ENCODE results near the gene C12orf42.

Gene C12orf42

GRCh38 chr12:103282124-103282523 is 213.6 kb downstream of the C12orf42 start:
- H3K18ac ChIP-seq (ENCODE audit: low read depth in 1 of 2, low read length in 2 of 2), result no peak overlapping the region
- H2BK15ac ChIP-seq (ENCODE audit: low read depth, poor library complexity, severe bottlenecking), result no peak overlapping the region
- no peak overlapping the region for H2AFZ ChIP-seq (ENCODE audit: low read depth, low read length)
- 92% methylated on average over 1 of the region's 2 CpGs for WGBS
- H4K91ac ChIP-seq (ENCODE audit: low read length), result no peak overlapping the region
- H4K8ac ChIP-seq (ENCODE audit: low read length), result no peak overlapping the region
- no peak overlapping the region for H2BK120ac ChIP-seq (ENCODE audit: low read depth, low read length)
- no peaks in the 10 kb centered on the region for H3K36me3 ChIP-seq (ENCODE audit: control insufficient read depth in 1 of 2, insufficient read depth in 2 of 2, low read depth in 1 of 2, low read length in 2 of 2)
- H3K27me3 ChIP-seq (ENCODE audit: control insufficient read depth in 1 of 2, insufficient read depth in 1 of 2, low read length in 2 of 2), result no peaks in the 10 kb centered on the region
- no peak overlapping the region for H3K27ac ChIP-seq (ENCODE audit: low read length, poor library complexity, severe bottlenecking)
- no peak overlapping the region for H3K4ac ChIP-seq (ENCODE audit: low read depth in 1 of 2, low read length in 2 of 2)
- H3K9ac ChIP-seq (ENCODE audit: low read length), result no peak overlapping the region
- DNase-seq, result no peak
- H2AK5ac ChIP-seq (ENCODE audit: low read length, severe bottlenecking), result no peak overlapping the region
- H3K9me3 ChIP-seq (ENCODE audit: control insufficient read depth, low read length), result peaks cover 3% of the 10 kb centered on the region
- no peak overlapping the region for H2BK12ac ChIP-seq (ENCODE audit: low read length in 2 of 2)
- H3K23ac ChIP-seq (ENCODE audit: low read length in 2 of 2), result no peak overlapping the region
- H2BK5ac ChIP-seq (ENCODE audit: low read depth, low read length, poor library complexity, severe bottlenecking), result no peak overlapping the region
- no peak overlapping the region for H3K4me2 ChIP-seq (ENCODE audit: low read length, poor library complexity, severe bottlenecking)
- H3K4me1 ChIP-seq (ENCODE audit: control insufficient read depth, insufficient read depth, low read depth, low read length), result no peaks in the 10 kb centered on the region
- no peak overlapping the region for H3K4me3 ChIP-seq (ENCODE audit: insufficient read depth in 1 of 2, low read depth in 1 of 2, low read length in 2 of 2)
- H3K14ac ChIP-seq (ENCODE audit: low read length in 2 of 2), result no peak overlapping the region
- no peaks in the 10 kb centered on the region for H3K79me1 ChIP-seq (replicated peaks; ENCODE audit: low read length, poor library complexity, severe bottlenecking)

DNA sequence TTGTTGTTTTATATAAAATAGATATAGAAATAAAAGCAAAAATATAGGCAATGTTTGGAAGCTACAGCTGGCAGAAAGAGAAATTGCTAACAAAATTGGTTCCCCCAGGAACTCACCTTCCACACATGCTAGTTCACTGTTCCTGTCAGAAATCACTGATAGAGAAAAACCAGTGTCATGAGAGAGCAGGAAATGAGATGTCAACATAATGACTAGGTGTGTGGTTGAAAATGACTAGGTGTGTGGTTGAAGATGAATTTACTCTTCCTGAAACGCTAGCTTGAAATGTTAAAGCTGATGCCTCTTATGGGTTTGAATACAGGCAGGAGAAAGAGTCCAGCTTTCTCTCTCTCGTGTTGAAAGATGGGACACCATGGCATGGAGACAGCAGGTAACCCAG is 216.3 kb downstream of the C12orf42 start:
- H3K4me3 ChIP-seq (ENCODE audit: insufficient read depth in 1 of 2, low read depth in 1 of 2, low read length in 2 of 2), result no peak overlapping the region
- no peak overlapping the region for H3K9ac ChIP-seq (ENCODE audit: low read length)
- H4K8ac ChIP-seq (ENCODE audit: low read length), result no peak overlapping the region
- H2BK120ac ChIP-seq (ENCODE audit: low read depth, low read length), result no peak overlapping the region
- no peak overlapping the region for H3K4me2 ChIP-seq (ENCODE audit: low read length, poor library complexity, severe bottlenecking)
- H3K14ac ChIP-seq (ENCODE audit: low read length in 2 of 2), result no peak overlapping the region
- H3K27me3 ChIP-seq (ENCODE audit: control insufficient read depth in 1 of 2, insufficient read depth in 1 of 2, low read length in 2 of 2), result no peaks in the 10 kb centered on the region
- no peak overlapping the region for H2BK15ac ChIP-seq (ENCODE audit: low read depth, poor library complexity, severe bottlenecking)
- H4K91ac ChIP-seq (ENCODE audit: low read length), result no peak overlapping the region
- H3K4ac ChIP-seq (ENCODE audit: low read depth in 1 of 2, low read length in 2 of 2), result no peak overlapping the region
- no peak overlapping the region for H2BK5ac ChIP-seq (ENCODE audit: low read depth, low read length, poor library complexity, severe bottlenecking)
- H2AK5ac ChIP-seq (ENCODE audit: low read length, severe bottlenecking), result no peak overlapping the region
- no peaks in the 10 kb centered on the region for H3K36me3 ChIP-seq (ENCODE audit: control insufficient read depth in 1 of 2, insufficient read depth in 2 of 2, low read depth in 1 of 2, low read length in 2 of 2)
- H3K18ac ChIP-seq (ENCODE audit: low read depth in 1 of 2, low read length in 2 of 2), result no peak overlapping the region
- no peak for DNase-seq
- no peak overlapping the region for H2BK12ac ChIP-seq (ENCODE audit: low read length in 2 of 2)
- no peaks in the 10 kb centered on the region for H3K79me1 ChIP-seq (replicated peaks; ENCODE audit: low read length, poor library complexity, severe bottlenecking)
- no peaks in the 10 kb centered on the region for H3K9me3 ChIP-seq (ENCODE audit: control insufficient read depth, low read length)
- no peaks in the 10 kb centered on the region for H3K4me1 ChIP-seq (ENCODE audit: control insufficient read depth, insufficient read depth, low read depth, low read length)
- 32% methylated on average over 2 of the region's 2 CpGs for WGBS
- H3K27ac ChIP-seq (ENCODE audit: low read length, poor library complexity, severe bottlenecking), result no peak overlapping the region
- H2AFZ ChIP-seq (ENCODE audit: low read depth, low read length), result no peak overlapping the region
- H3K23ac ChIP-seq (ENCODE audit: low read length in 2 of 2), result no peak overlapping the region

DNA sequence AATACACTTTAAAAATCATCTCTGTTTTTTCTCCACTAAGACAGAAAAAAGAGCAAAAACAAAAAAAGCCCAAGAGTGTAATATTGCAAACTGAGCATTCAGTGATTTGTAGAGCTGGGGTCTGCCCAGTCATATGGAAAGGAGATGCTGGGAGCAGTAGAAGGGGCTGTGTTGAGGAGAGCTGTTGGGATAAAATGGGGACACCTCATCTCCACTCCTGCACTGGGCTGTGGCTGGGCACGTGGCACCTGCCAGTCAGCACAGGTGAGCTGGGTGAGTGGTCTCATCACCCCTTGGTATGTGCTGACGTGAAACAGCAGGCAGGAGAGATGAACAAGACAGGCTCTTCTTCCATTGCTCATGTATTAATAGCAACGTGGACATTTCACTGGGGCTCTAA is 217.4 kb downstream of the C12orf42 start:
- no peak overlapping the region for H3K23ac ChIP-seq (ENCODE audit: low read length in 2 of 2)
- H3K9me3 ChIP-seq (ENCODE audit: control insufficient read depth, low read length), result no peaks in the 10 kb centered on the region
- H4K91ac ChIP-seq (ENCODE audit: low read length), result no peak overlapping the region
- H3K4ac ChIP-seq (ENCODE audit: low read depth in 1 of 2, low read length in 2 of 2), result no peak overlapping the region
- no peak overlapping the region for H3K27ac ChIP-seq (ENCODE audit: low read length, poor library complexity, severe bottlenecking)
- DNase-seq, result no peak
- H2BK15ac ChIP-seq (ENCODE audit: low read depth, poor library complexity, severe bottlenecking), result no peak overlapping the region
- H3K36me3 ChIP-seq (ENCODE audit: control insufficient read depth in 1 of 2, insufficient read depth in 2 of 2, low read depth in 1 of 2, low read length in 2 of 2), result no peaks in the 10 kb centered on the region
- no peak overlapping the region for H3K4me2 ChIP-seq (ENCODE audit: low read length, poor library complexity, severe bottlenecking)
- H2BK120ac ChIP-seq (ENCODE audit: low read depth, low read length), result no peak overlapping the region
- H3K18ac ChIP-seq (ENCODE audit: low read depth in 1 of 2, low read length in 2 of 2), result no peak overlapping the region
- H2BK12ac ChIP-seq (ENCODE audit: low read length in 2 of 2), result no peak overlapping the region
- H2AFZ ChIP-seq (ENCODE audit: low read depth, low read length), result no peak overlapping the region
- H3K4me1 ChIP-seq (ENCODE audit: control insufficient read depth, insufficient read depth, low read depth, low read length), result no peaks in the 10 kb centered on the region
- no peak overlapping the region for H2AK5ac ChIP-seq (ENCODE audit: low read length, severe bottlenecking)
- no peak overlapping the region for H3K9ac ChIP-seq (ENCODE audit: low read length)
- H3K27me3 ChIP-seq (ENCODE audit: control insufficient read depth in 1 of 2, insufficient read depth in 1 of 2, low read length in 2 of 2), result no peaks in the 10 kb centered on the region
- no peak overlapping the region for H3K14ac ChIP-seq (ENCODE audit: low read length in 2 of 2)
- H3K4me3 ChIP-seq (ENCODE audit: insufficient read depth in 1 of 2, low read depth in 1 of 2, low read length in 2 of 2), result no peak overlapping the region
- 41% methylated on average over 3 of the region's 3 CpGs for WGBS
- H4K8ac ChIP-seq (ENCODE audit: low read length), result no peak overlapping the region
- no peaks in the 10 kb centered on the region for H3K79me1 ChIP-seq (replicated peaks; ENCODE audit: low read length, poor library complexity, severe bottlenecking)
- H2BK5ac ChIP-seq (ENCODE audit: low read depth, low read length, poor library complexity, severe bottlenecking), result no peak overlapping the region

GRCh38 chr12:103273645-103274044 is 222.1 kb downstream of the C12orf42 start:
- no peak overlapping the region for H2AK5ac ChIP-seq (ENCODE audit: low read length, severe bottlenecking)
- H3K4me3 ChIP-seq (ENCODE audit: insufficient read depth in 1 of 2, low read depth in 1 of 2, low read length in 2 of 2), result no peak overlapping the region
- H4K8ac ChIP-seq (ENCODE audit: low read length), result no peak overlapping the region
- H3K23ac ChIP-seq (ENCODE audit: low read length in 2 of 2), result no peak overlapping the region
- no peak overlapping the region for H2BK15ac ChIP-seq (ENCODE audit: low read depth, poor library complexity, severe bottlenecking)
- H4K91ac ChIP-seq (ENCODE audit: low read length), result no peak overlapping the region
- H3K9ac ChIP-seq (ENCODE audit: low read length), result no peak overlapping the region
- H3K4me1 ChIP-seq (ENCODE audit: control insufficient read depth, insufficient read depth, low read depth, low read length), result no peaks in the 10 kb centered on the region
- H2AFZ ChIP-seq (ENCODE audit: low read depth, low read length), result no peak overlapping the region
- no peak overlapping the region for H3K14ac ChIP-seq (ENCODE audit: low read length in 2 of 2)
- H3K9me3 ChIP-seq (ENCODE audit: control insufficient read depth, low read length), result no peaks in the 10 kb centered on the region
- H3K27ac ChIP-seq (ENCODE audit: low read length, poor library complexity, severe bottlenecking), result no peak overlapping the region
- H3K79me1 ChIP-seq (replicated peaks; ENCODE audit: low read length, poor library complexity, severe bottlenecking), result no peaks in the 10 kb centered on the region
- no peak overlapping the region for H3K18ac ChIP-seq (ENCODE audit: low read depth in 1 of 2, low read length in 2 of 2)
- no peak overlapping the region for H2BK120ac ChIP-seq (ENCODE audit: low read depth, low read length)
- no peak overlapping the region for H2BK5ac ChIP-seq (ENCODE audit: low read depth, low read length, poor library complexity, severe bottlenecking)
- WGBS, result 58% methylated on average over 3 of the region's 3 CpGs
- no peak overlapping the region for H3K4ac ChIP-seq (ENCODE audit: low read depth in 1 of 2, low read length in 2 of 2)
- H3K27me3 ChIP-seq (ENCODE audit: control insufficient read depth in 1 of 2, insufficient read depth in 1 of 2, low read length in 2 of 2), result no peaks in the 10 kb centered on the region
- DNase-seq, result no peak
- no peaks in the 10 kb centered on the region for H3K36me3 ChIP-seq (ENCODE audit: control insufficient read depth in 1 of 2, insufficient read depth in 2 of 2, low read depth in 1 of 2, low read length in 2 of 2)
- no peak overlapping the region for H2BK12ac ChIP-seq (ENCODE audit: low read length in 2 of 2)
- no peak overlapping the region for H3K4me2 ChIP-seq (ENCODE audit: low read length, poor library complexity, severe bottlenecking)
